GM19455 (cell line): Measurements from ENCODE around the gene GAMT.
"Not testable (repeated sequence)": the region's sequence is repeated elsewhere in the genome, so short reads cannot be mapped to it uniquely, and the experiment has no call there.

Source experiments
- ATAC-seq: cut with Tn5 transposase; IDR thresholded peaks from one replicate; pipeline ENCODE4 v1.9.1; 2021; ENCODE audit not compliant: unreplicated experiment

The GAMT gene

GRCh38 chr19:1434040-1434366 is 32.7 kb upstream of the GAMT start:
- ATAC-seq = no peak

GRCh38 chr19:1433119-1434039 is 32.0 kb upstream of the GAMT start:
- ATAC-seq = no peak

DNA sequence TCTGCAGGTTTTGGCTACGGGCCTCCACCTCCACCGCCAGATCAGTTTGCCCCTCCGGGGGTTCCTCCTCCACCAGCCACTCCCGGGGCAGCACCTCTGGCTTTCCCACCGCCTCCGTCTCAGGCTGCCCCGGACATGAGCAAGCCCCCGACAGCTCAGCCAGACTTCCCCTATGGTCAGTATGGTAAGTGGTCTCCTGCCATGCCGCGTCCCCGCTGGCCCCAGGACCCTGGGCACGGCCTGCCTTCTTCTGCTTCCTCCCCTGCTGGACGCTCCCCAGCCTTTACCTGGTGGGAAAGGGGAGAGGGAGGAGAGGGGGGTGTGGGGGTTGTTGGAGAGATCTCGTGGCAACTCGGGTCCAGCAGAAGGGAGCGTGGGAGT is 31.2 kb upstream of the GAMT start:
- no peak for ATAC-seq

- ATAC-seq = no peak
Measured at GRCh38 chr19:1431759-1432506, 30.6 kb upstream of the GAMT start.

DNA sequence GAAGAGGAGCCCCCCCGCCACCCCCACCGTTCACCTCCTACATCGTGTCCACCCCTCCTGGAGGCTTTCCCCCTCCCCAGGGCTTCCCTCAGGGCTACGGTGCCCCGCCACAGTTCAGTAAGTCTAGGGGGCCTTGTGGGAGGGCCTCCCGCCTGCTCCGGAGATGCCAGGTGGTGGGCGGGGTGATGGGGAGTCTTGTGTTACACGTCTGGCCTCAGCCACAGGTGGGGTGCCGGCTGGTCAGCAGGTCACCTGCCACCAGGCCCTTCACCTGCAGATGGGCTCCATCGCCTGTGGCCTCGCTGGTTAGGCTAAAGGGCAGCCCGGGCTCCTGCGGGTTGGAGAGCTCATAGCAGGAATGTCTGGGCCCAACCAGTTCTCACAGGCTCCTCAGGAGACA is 28.9 kb upstream of the GAMT start:
- no peak for ATAC-seq

GRCh38 chr19:1429750-1430149 is 28.4 kb upstream of the GAMT start:
- no peak for ATAC-seq

DNA sequence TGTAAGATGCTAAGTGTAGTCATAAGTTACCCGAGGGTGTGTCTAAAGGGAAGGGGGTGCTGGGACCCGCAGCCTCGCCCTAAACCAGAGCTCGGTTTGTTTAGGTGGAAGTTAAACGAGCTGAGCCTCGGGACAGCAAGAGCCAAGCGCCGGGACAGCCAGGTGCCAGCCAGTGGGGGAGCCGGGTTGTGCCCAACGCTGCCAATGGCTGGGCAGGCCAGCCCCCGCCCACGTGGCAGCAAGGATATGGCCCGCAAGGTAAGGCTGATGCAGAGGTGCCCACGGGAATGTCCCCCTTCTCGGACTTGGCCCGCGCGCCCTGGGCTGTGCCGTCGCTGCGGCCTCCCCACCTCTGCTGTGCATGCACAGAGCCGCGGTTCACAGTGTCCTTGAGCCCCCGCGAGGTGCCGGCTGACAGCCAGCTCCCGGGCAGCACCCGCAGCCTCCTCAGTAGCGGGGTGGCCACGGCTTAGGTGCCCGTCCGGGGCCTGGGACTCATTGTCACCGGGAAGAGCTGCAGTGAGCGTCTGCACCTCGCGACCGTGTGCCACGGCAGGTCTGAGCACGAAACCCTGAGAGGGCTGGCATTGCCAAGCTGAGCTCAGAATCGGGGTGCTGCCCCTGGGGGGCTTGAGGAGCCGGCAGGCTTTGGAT is 27.5 kb upstream of the GAMT start:
- ATAC-seq = no peak

GRCh38 chr19:1427221-1427920 is 26.0 kb upstream of the GAMT start:
- ATAC-seq = no peak

DNA sequence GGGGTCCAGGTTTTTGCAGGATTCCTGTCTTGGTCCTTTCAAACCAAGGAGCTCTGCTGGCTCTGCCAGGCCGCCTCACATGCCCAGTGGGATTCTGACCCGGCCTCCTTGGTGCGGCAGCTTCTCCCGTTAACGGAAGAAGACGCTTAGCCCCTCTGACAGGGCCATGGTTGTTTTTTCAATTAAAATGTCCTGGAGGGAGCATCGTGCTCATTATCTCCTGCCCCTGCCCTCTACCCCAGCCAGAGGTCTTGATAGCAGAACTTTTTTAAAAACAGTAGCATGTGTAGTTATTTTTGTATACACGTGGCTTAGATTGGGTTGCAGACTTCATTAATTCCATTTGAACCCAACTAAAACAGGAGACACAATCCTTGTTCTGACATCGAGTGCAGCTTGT is 25.4 kb upstream of the GAMT start:
- no peak for ATAC-seq

DNA sequence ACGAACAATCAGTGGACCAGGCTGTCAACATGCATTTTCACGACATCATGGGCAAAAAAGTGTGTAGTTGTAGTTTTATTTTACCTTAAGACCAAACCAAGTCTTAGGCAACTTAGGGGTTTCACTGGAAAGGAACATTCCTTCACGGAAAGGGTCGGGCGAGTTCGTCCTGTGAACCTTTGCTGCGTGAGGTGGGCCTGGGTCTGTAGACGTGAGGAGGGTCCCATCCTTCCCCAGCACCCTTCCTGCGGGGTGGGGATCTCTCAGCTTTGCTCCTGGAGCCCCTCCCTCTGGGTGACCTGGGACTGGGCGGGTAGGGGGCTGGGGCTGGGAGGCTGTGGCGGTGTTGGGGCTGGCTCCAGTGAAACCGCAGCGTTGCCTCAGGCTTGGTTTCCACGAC is 24.6 kb upstream of the GAMT start:
- ATAC-seq = no peak

DNA sequence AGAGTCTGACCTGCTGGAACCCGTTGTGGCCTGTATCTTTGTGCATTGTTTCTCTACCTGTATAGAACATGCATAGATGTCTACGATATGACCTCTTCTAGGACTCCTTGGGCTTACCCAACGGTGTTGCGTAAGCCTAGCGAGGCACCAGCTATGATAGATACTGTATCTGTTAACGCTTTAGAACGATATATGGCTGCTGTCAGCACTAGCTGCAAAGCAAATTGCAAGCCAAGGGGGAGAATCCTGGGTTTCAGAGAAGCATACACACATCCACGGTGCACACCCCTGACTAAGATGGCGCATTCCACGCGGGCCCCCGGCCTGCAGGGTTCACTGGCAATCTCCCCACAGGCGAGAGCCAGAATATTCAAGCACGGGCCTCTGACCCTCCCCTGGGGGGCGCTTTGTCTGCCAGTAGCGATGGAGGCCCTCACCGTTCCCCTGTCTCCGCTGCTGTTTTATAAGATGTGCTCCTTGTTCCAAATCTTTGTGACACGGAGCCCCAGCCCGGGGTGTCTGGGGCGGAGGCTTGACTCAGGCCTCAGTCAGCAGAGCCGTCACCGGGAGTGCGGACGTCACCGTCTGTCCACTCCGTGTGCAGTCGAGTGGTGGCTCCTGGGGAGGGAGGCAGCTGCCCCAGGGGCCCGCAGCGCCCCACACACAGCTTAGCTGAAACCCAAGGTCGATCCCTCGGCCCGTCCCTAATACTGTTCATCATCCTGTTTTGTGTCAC is 23.9 kb upstream of the GAMT start:
- no peak for ATAC-seq

GRCh38 chr19:1424192-1424955 is 23.0 kb upstream of the GAMT start:
- no peak for ATAC-seq

GRCh38 chr19:1423436-1424191 is 22.3 kb upstream of the GAMT start:
- ATAC-seq = no peak

GRCh38 chr19:1422943-1423342 is 21.6 kb upstream of the GAMT start:
- ATAC-seq = no peak

DNA sequence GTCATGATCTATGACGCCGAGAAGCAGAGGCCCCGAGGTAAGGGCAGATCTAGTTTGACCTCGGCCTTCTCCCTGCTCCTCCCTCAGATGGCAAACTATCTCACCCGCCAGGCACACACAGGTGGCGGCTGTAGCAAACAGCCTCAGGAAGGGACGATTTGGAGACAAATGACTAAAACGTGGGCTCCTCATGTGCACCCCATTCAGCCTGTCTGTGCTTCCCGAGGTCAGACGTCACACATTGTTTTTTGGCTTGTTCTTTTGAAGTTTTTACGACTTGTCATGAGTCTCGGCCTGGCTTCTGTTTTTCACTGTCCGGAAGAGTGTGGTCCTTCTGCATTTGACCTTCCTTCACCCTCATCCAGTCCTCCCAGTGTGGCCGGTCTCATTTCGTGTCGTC is 21.0 kb upstream of the GAMT start:
- ATAC-seq = no peak

- ATAC-seq = no peak
Measured at GRCh38 chr19:1421958-1422305, 20.6 kb upstream of the GAMT start.

DNA sequence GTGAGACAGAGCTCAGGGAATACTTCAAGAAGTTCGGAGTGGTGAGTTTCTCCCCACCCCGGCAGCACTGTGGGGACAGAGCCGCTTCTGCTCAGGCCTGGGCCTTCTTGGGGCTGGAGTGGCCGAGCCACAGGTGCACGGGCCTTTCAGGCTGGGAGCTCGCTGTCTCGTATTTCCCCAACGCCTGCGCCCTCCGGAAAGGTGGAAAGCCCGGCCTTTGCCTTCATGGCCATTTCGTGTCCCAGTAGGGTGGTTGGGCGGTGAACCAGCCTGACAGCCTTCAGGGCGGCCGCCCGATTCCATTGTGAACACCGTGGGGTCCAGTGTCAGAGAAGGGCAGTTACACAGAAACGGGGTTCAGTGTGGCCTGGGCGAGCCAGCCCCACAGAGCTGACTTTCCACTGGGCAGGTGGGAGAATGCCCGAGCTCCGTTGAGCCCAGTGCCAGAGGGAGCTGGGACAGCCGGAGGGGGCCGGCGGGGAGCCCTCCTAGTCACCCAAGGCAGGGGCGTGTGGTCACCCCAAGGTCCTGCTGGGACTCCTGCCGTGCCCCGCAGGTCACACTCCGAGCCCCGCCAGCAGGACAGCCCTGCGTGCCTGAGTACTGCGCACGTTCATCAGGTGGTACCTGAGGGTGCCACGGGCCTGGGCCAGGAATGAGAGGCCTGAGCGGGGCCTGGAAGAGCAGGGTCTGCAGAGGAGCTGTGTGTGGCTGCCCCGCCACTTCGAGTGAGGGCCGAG is 20.0 kb upstream of the GAMT start:
- no peak for ATAC-seq

DNA sequence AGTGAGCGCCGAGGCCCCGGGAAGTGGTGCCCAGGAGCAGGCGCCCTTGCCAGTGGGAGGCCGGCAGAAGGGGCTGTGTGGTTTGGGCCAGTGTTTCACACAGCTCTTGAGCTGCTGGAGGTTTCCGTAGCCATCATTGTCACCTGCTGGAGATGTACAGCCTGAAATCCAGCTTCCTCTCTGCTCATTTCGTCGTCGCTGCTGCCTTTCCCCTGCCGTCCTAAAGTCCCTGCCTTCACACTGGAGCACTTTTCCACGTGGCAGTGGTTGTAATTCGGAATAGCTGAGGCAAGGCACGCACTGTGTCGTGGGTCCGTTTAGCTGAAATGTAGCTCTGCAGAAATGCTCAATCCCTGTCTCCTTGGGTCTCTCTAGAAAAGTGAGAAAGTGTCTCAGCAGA is 19.2 kb upstream of the GAMT start:
- ATAC-seq = no peak

- not testable (repeated sequence) for ATAC-seq
Measured at GRCh38 chr19:1420085-1420484, 18.7 kb upstream of the GAMT start.
